ENCODE measurements around the gene MS4A7.
"Not testable (repeated sequence)": the region's sequence is repeated elsewhere in the genome, so short reads cannot be mapped to it uniquely, and the experiment has no call there.

MS4A7 gene, protein sequence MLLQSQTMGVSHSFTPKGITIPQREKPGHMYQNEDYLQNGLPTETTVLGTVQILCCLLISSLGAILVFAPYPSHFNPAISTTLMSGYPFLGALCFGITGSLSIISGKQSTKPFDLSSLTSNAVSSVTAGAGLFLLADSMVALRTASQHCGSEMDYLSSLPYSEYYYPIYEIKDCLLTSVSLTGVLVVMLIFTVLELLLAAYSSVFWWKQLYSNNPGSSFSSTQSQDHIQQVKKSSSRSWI

DNA sequence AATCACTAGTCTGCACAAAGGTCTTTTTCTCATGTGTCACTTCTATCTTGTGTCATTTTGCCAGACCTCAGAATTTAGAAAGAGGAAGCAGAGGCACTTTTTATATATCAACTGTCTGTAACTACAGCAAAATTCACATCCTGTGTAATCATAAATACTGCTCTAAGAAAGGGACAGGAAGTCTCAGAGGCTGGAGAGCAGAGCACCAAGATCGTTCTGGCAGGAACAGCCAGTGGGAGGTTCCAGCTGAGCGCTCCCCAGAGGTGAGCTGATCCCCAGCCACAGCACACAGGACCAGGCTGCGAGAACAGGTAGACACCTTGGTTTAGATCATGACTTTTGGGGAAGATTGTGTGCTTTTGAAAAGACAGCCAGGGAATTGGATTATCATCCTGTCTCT is at the start of gene MS4A7:
Gene MS4A7 (plus strand): TSS at position 179 of the 400 bp plus-strand sequence. CDS start 4,610 bp downstream, outside the sequence.
- no peak within 1 kb of the TSS for H3K4me3 ChIP-seq (ENCODE audit: low read depth, low read length)

DNA sequence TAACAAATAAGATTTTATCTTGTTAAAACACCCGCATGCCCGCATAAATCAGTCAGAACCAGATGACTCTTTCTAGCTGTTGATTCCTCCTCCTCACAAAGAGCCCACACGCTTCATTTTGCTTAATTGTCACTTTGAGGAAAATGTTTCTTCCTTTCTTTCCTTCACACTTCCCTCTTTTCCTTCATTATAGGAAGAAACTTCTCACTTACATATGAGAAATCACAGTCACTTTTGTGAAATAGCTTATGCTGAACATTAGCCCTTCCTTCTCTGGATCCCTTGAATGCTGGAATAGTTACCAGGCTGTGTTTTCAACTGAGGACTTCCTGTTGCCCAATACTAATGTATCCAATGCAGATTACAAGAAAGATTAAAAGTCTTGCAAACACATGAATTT is 45.5 kb upstream of the MS4A7 start:
- no peak overlapping the region for H3K4me3 ChIP-seq (ENCODE audit: low read depth, low read length)

DNA sequence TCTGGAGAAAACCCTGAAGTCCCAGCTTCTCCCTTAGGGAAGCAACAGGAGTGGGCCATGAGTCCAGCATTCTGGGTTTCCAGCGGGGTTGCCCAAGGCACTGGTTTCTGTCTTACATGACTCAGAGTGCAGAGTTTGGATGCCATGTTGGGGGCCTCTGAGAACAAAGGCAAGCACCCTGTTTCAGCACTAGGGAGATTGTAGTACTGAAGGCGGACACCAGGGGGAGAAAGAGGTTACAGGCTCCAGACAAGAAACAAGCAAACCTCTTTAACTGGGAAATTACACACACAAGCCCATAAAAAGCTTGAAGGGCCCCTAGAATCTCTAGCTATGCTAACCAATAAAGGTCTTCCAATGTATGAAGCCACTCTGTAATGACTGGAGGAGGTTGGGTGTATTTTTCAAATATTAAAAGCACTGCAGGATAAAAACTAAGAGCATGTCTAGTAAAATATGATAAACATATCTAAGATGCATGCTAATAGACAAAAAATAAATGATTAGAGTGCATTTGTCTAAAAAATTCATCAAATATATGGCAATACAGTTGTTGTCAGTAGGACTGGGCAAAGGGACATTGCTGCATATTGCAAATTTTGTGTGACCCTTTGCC is 44.2 kb upstream of the MS4A7 start:
- no peak overlapping the region for H3K4me3 ChIP-seq (ENCODE audit: low read depth, low read length)

DNA sequence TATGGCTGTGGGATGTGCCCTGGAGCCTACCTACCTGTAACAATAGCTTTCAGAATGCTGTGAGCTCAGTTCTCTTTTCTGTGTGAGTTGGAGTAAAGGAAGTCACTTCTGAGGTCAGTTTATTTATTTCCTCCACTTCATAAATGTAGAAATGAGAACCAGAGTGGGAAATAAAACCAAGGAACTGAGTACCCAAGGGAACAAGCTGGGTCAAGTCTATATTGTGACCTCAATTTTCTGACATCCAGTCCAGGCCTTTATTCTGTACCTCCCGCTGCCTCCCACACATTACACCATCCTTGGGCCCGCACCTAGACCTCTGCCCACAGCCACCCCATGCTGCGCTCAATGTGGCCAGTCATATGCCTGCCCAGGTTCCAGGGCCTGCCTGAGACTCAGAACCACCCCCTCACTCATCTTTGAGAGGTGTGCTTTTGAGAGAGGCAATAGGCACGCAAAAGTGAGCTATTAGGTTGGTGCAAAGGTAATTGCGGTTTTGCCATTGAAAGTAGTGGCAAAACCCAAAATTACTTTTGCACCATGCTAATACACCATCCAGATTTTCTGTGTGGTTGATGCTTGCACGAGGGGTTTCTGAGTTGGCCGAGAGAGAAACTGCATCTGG is 41.5 kb upstream of the MS4A7 start:
- no peak overlapping the region for H3K4me3 ChIP-seq (ENCODE audit: low read depth, low read length)

DNA sequence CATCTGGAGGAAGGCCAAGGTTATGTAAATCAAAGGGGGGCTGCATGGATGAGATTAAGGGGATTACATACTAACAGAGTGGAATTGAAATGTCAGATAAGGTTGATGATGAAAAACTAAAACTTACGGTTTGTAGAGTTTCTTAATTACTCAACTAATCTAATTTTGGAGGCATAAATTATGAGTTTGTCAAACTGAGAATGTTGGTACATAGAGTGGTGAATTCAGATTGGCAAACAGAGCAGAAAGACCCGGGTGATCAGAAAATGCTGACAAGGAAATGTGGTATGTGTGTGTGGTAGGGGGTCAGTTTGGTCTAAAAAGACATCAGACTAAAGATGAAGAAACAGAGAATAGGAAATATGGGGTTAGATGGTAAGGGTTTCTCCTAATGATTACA is 40.3 kb upstream of the MS4A7 start:
- H3K4me3 ChIP-seq (ENCODE audit: low read depth, low read length), result no peak overlapping the region

DNA sequence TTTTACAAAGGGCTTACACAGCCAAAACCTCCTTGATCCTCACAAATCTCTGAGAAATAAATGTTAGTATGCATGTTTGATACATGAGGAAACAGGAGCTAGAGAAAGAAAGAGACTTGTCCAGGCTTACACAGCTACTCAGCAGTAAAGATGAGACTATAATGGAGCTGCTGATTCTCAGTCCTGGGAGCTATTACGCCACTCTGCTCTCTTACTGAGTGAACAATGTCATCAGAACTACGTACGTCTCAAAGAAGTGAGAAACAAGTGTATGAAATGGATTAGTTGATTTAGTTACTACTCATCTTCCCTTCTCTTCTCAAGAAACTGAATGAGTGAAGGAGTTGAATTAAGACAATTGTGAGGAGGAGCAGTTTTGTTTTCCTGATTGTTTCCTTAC is 39.0 kb upstream of the MS4A7 start:
- H3K4me3 ChIP-seq (ENCODE audit: low read depth, low read length), result no peak overlapping the region

DNA sequence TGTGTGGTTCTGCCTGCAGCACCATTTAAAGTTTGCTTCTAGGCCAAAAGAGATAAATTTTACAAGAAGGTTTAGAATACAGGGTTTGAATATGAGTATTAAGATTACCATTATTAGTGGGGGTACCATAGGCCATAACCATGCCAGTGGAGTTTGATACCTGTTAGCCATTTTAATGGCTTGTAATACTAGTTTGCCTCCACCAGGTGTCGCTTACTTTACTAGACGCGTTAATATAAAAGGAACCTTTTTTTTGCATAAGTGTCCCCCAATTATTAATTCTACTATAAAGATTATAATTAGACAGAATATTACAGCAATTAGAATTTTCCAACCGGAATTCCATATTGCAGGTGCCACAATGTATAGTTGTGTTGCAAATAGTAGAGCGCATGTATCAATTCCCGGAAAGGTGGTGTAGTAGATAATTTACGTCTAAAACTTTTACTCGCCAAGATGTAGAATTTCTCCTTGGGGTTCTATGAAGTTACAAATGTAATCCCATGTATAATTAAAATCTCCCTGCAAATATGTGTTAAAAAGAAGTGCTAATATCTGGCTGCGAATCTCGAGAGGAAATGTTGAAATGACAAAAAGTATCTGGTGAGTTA is 35.1 kb upstream of the MS4A7 start:
- H3K4me3 ChIP-seq (ENCODE audit: low read depth, low read length), result no peak overlapping the region

DNA sequence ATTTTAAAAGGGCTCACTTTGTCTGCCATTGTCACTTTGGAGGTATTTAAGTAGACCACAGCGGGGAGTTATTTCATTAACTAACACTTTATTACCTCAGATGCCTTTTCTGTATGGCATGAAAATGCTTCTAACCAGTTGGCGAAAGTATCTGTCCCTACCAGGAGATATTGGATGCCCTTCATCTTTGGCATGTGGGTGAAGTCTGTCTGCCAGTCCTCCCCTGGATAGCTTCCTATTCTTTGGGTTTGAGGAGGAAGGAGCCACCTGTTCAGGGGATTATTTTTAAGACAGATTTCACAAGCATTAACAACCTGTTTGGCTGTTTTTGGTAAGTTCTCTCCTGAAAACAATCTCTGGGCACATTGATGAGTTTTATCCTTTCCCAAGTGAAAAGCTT is 34.2 kb upstream of the MS4A7 start:
- no peak overlapping the region for H3K4me3 ChIP-seq (ENCODE audit: low read depth, low read length)

DNA sequence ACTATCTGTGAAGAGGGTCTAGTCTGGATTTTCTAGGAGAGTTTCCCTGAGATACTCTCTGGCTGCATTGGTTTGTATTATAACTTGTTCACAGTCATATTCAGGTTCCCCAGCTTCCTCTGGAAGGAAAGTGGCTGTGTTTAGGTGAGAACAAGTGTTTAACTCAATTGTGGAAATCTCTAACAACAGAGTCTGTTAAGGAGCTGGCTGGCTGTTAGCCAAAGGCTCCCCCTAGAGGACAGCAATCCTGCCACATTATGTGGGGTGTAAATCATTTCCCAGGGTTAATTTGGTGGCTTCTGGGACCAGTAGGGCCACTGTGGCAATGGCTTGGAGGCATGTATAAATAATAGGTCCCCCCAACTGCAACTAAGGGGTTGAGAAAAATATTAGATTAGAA is 32.8 kb upstream of the MS4A7 start:
- H3K4me3 ChIP-seq (ENCODE audit: low read depth, low read length), result no peak overlapping the region

DNA sequence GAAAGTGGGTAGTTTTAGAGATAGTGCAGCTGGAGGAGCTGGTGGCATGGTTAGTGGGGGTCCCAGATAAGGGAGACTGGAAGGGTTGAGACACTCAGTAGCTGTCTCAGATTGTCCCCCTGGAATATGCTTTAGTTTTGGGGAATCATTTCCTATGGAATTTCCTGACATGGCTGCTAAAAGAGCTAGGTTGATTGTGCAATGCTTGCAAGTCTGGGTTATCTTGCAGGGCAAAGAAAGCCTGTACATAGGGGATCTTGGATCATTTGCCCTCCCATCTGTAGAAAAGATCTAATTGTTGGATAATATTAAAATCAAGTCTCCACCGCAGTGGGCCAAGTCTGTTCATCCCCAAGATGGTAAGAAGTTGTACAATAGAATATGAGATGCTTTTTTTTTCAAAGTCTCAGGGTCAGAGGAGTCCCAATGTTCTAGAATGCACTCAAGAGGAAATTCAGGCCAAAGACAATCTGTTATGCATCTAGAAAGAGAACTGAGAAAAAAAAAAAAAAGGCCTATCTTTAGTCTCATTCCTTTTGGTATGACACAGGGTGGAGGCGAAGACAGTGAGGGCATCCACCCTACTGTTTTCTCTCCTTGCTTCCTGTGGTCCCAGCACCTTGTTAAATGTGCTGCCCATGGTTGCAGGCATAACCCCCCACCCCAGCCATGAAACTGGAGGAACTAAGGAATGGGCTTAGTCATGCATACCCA is 31.1 kb upstream of the MS4A7 start:
- H3K4me3 ChIP-seq (ENCODE audit: low read depth, low read length), result no peak overlapping the region

DNA sequence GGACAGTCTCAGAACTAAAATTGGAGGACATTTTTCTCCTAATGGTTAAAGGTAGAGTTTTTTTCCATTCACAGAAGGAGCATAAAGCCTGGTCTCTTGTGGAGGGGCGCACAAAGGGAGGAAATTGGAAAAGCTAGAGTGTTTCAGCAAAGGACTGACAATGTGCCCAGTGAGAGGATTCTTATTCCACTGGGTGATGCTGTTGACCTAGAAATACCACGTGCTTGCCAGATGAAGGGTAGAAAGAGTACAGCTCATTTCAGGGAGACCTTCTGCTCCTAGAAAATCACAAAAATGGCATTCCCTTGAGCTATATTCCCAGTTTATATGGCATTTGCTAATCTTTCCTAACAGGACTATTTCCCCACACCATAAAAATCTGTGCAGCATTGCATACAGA is 30.2 kb upstream of the MS4A7 start:
- H3K4me3 ChIP-seq (ENCODE audit: low read depth, low read length), result no peak overlapping the region

DNA sequence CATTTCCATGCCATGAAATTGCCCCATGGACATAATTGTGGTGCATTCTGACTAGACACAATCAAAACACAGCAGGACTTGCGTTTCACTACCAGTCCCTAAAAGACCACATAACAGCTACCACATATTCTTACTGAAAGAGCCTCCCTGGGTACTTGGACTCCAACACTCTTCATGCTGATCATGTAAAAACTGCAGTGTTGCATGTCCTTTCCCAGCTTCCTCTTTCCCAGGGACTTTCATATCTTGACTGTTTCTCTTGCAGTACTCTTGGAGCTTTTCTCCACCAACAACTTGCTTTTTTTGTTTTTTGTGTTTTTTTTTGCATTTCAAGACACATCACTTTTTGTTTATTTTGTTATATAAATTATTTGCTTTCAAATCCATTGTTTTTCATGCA is 28.3 kb upstream of the MS4A7 start:
- H3K4me3 ChIP-seq (ENCODE audit: low read depth, low read length), result no peak overlapping the region

DNA sequence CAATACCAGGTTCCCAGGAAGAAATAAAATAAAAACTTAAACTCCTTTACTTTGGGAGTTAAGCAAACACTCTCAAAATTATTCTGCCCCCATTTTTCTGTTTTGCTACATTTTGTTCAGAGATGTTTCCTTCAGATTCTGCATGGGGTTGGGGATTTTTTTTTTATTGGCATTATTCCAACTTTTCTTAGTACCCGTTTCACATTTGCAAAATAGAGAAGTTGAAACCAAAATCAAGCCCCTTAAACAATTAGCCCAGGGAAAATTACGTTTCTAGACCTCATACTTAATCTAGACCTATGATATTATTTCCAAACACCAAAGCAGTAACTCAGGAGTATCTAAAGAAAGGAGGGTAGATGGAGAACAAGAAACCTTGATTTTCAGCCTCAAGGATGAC is 20.6 kb upstream of the MS4A7 start:
- H3K4me3 ChIP-seq (ENCODE audit: low read depth, low read length), result no peak overlapping the region

DNA sequence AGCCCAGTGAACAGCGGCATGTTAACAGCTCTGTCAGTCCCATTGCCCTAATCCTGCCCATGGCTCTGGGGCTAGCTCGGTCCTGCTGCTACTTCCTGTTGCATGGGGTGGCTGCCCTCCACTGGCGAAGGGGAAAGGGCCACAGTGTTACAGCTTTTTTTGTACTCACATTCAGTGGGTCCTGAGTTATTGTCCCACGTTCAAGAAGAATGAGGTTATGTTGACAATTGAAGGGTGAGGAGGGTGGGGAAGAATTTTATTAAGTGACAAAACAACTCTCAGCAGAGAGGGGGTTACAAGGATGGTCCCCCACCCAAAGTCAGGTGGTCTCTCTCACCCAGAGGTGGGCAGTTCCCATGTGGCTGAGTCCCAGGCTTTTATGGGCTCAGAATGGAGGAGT is 17.7 kb upstream of the MS4A7 start:
- no peak overlapping the region for H3K4me3 ChIP-seq (ENCODE audit: low read depth, low read length)

DNA sequence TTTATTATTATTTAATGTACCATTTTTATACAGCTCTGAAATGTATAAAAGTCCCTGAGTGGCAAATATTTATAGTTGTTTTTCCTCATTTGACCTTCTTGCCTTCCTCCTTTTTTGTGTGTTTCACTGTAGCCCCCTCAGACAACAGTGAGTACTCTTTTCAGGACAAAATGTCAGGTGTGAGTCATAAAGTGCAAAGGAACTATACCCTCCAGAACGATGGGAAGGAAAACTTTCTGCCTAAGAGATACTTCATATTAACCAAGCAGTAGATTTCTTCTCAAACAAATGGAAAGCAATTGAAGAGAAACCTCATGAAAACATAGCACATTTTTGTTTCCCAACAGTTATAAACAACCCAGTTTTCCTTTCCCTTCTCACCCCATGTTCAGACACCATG is 16.1 kb upstream of the MS4A7 start:
- no peak overlapping the region for H3K4me3 ChIP-seq (ENCODE audit: low read depth, low read length)

DNA sequence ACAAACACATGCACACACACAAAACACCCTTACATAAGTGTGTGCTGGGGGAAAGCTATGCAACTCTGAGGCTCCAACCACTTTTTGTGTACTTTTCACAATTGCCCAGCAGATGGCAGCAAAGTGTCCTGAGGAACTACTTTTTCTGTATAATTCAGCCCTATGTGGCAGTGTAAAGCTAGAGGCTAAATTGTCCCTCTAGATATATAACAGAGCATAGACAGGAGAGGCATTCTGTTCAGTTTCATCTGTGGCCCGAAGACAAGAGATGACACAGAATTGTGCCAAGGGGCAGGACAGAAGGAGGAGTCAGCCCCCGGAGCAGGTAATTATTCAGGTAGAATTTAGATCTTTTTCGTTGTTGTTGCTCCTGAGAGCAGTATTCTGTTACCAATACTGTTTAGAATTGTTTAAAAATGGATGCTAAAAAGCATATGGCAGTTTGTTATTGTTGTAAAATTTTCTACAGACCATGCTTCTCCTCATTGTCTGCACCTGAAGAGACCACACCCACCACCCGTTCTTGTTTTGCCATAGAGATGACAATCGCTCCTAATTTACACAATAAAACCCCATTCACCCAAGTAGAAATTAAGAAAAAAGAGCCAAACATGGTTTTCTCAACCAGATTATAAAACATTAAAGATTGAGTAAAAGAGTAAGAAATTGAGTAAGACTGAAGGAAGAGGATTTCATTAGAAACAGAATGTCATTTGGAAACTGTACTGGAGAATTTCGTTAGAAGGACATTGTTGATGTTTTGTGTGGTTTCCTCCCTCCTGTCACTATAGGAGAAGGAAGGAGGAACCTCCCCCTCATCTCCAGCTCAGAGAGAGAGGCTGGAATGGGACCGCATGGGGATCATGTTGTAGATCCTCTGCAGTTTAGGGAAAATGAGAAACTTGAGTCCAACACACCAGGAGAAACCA is 14.5 kb upstream of the MS4A7 start:
- no peak overlapping the region for H3K4me3 ChIP-seq (ENCODE audit: low read depth, low read length)

DNA sequence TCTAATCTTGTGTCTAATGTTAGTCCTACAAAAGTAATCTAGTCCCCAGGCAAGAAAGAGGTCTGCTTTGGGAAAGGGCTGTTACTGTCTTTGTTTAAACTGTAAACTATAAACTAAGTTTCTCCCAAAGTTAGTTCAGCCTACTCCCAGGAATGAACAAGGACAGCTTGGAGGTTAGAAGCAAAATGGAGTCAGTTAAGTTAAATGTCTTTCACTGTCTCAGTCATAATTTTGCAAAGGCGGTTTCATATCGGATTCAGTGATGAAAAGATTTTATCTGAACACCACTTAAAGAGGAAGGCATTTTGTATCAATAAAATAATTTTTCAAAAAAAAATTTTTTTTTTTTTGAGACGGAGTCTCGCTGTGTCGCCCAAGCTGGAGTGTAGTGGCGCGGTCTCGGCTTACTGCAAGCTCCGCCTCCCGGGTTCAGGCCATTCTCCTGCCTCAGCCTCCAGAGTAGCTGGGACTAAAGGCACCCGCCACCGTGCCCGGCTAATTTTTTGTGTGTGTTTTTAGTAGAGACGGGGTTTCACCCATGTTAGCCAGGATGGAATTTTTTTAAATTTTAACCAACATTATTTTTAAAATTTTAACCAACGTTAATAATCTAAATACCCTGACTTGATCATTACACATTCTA is 11.9 kb upstream of the MS4A7 start:
- H3K4me3 ChIP-seq (ENCODE audit: low read depth, low read length), result not testable (repeated sequence)

DNA sequence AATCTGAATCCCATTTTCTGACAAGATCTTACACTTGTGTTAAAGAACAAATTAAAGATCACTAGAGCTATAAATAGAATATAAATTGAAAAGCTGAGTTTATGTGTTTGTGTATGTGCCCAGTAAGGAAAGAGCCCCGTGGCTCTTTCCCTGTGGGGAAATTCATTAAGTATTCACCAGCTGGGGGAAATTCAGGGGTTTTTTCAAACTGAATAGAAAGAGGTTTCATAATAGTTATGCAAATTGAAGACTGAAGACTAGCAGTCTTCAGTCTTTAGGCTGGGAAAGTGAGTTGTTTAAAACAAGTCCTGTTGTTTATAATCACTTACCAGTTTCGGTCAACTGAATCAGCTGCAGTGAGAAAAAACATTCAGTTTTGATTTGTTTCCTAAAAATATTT is 11.3 kb upstream of the MS4A7 start:
- H3K4me3 ChIP-seq (ENCODE audit: low read depth, low read length), result no peak overlapping the region

DNA sequence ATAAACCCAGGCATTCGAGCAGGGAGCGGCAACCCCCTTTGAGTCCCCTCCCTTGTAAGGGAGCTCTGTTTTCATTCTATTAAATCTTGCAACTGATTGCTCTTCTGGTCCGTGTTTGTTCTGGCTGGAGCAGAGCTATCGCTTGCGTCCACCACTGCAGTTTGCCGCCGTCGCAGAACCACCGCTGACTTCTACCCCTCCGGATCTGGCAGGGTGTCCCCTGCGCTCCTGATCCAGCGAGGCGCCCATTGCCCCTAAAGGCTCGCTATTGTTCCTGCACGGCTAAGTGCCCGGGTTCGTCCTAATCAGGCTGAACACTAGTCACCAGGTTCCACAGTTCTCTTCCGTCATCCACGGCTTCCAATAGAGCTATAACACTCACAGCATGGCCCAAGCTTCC is 10.4 kb upstream of the MS4A7 start:
- H3K4me3 ChIP-seq (ENCODE audit: low read depth, low read length), result no peak overlapping the region

DNA sequence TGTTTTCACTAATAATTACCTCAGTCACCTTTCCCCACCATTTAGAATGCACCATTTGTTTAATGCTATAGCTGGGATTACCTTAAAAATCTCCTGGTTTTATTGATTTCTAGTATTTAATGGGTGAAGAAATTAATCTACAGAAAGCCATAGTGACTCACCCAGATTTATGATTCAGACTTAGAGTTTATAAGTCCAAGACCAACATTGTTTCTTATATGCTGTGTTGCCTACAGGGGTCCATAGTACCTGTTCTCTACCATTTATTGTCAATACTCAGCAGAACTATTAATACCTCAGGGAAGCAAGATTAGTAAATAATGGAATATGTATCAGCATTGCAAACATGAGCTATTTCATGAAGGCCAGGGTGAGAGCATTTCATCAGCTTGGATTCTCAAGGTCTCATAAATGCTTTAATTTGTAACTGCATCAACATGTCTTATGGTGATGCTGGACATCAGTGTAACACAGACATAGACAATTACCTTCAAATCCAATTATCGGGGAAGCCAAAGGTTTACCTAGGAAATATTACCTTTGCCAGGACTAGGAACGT is 8.0 kb upstream of the MS4A7 start:
- H3K4me3 ChIP-seq (ENCODE audit: low read depth, low read length), result no peak overlapping the region
